Esophagus (tissue), 2 donors: Measurements from ENCODE around the gene SLC38A7. TPM values are rescaled to one million over a fixed set of nuclear protein-coding genes. Genes with fewer than 3 reads are reported as not detected.
"Not testable (repeated sequence)": the region's sequence is repeated elsewhere in the genome, so short reads cannot be mapped to it uniquely, and the experiment has no call there.

Source experiments
- H3K27ac ChIP-seq, 2 donors: one replicate each; pipeline ENCODE4 v1.5.1; 2013; ENCODE audit warnings: low read depth in 2 of 2, mild to moderate bottlenecking in 2 of 2, inconsistent platforms in 1 of 2, low read length in 1 of 2, moderate library complexity in 1 of 2
- H3K27me3 ChIP-seq, 2 donors: one replicate each; pipeline ENCODE4 v1.6.1; 2013; ENCODE audit warnings: low read length in 2 of 2, control low read depth in 1 of 2, mild to moderate bottlenecking in 1 of 2; ENCODE audit not compliant: insufficient read depth in 2 of 2, control insufficient read depth in 1 of 2
- H3K36me3 ChIP-seq, 2 donors: one replicate each; pipeline ENCODE4 v1.6.1; 2013; ENCODE audit warnings: low read length in 1 of 2; ENCODE audit not compliant: control insufficient read depth in 2 of 2, insufficient read depth in 2 of 2
- H3K4me1 ChIP-seq, 2 donors: one replicate each; pipeline ENCODE4 v1.6.1; 2013; ENCODE audit warnings: low read length in 1 of 2; ENCODE audit not compliant: control insufficient read depth in 2 of 2, insufficient read depth in 2 of 2
- H3K4me3 ChIP-seq, 2 donors: one replicate each; pipeline ENCODE4 v1.5.1; 2013; ENCODE audit warnings: low read length in 2 of 2, mild to moderate bottlenecking in 2 of 2, low read depth in 1 of 2, moderate library complexity in 1 of 2
- H3K9me3 ChIP-seq, 2 donors: one replicate each; pipeline ENCODE4 v1.6.1; 2013; ENCODE audit warnings: mild to moderate bottlenecking in 2 of 2, low read depth in 1 of 2, low read length in 1 of 2, moderate library complexity in 1 of 2; ENCODE audit not compliant: control insufficient read depth in 2 of 2, insufficient read depth in 1 of 2
- WGBS, 2 donors: extraction: QIAGEN DNeasy Blood & Tissue Kit; methylation state at CpG; one replicate each; pipeline ENCODE4 v1.1.7; 2013; 5-methylcytosine and 5-hydroxymethylcytosine counted together
- polyA plus RNA-seq, 2 donors: library from polyadenylated mRNA; stranded (reverse); fragments of 200-250 nt; gene quantifications; one replicate each; pipeline ENCODE4 v1.2.3, GENCODE V29; 2013
- donor health status: healthy with polysubstance abuse.
- donor health status: Bipolar disorder and iron deficiency.

Gene SLC38A7
- polyA plus RNA-seq, 2 donors: 4.8 to 7.2 TPM

DNA sequence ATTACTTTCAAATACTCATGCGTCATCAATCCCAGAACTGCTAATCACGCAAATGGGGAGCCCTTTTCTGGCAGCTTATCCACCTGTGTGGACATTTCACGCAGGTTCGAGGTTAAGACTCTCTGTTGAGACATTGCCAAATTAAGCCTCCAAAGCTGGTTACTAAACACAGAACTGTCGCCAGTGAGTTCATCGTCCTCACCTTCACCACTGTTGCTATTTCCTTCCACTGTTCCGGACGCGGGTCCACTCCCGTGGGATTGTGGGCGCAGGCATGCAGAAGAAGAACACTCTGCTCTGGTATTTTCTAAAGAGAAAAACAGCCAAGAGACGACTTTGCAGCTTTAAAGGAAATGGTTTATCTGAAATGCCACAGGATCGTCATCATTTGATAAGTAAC lies 33.4 kb upstream of the SLC38A7 start:
- H3K36me3 ChIP-seq: peaks cover 9 to 29% of the 10 kb centered on the region in 2 donors
- no peak overlapping the region for H3K27ac ChIP-seq
- H3K9me3 ChIP-seq: no peaks in the 10 kb centered on the region
- no peaks in the 10 kb centered on the region for H3K4me1 ChIP-seq
- 90 to 93% methylated on average over 13 of the region's 13 CpGs for WGBS, 2 donors
- no peak overlapping the region for H3K4me3 ChIP-seq
- no peaks in the 10 kb centered on the region for H3K27me3 ChIP-seq

DNA sequence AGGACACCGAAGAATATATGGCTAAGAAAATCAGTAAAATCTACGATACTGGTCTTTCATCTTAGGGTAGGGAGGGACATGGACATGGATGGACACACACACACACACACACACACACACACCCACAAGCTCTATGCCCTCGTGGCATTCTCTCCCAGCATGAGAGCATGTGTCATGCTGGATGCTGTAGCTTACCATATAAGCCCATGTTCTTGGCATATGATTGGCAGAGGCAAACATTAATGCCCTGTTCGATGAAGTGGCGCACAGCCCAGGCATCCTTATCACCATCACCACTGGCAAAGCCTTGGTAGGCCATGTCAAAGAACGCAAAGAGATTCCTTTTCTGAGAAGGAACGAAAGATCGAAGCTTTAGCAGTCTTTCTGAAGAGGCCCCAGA lies 31.9 kb upstream of the SLC38A7 start:
- Histone ChIP-seq H3K27ac (no peak overlapping the region), H3K4me3 (no peak overlapping the region), H3K36me3 (peaks cover 12 to 31% of the 10 kb centered on the region in 2 donors), H3K27me3 (no peaks in the 10 kb centered on the region), H3K9me3 (no peaks in the 10 kb centered on the region), H3K4me1 (no peaks in the 10 kb centered on the region)
- WGBS, 2 donors: 80 to 86% methylated on average over 8 of the region's 8 CpGs

DNA sequence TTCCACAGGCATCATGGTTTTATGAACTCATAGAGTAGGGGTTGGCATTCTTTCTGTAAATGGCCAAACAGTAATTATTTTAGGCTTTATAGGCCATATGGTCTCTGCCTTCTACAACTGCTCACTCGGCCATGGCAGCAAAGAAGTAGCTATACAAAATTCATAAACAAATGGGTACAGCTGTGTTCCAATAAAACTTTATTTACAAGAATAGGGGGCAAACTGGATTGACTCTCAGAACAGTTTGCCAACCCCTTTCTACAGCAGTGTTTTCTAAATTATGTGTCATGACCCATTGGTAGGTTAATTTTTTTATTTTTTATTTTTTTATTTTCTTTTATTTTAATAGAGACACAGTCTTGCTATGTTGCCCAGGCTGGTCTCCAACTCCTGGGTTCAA lies 29.2 kb upstream of the SLC38A7 start:
- Histone ChIP-seq H3K4me1 (no peaks in the 10 kb centered on the region), H3K27ac (no peak overlapping the region), H3K9me3 (no peaks in the 10 kb centered on the region), H3K27me3 (no peaks in the 10 kb centered on the region), H3K36me3 (peaks cover 9 to 31% of the 10 kb centered on the region in 2 donors), H3K4me3 (no peak overlapping the region)
- 89 to 92% methylated on average over 1 of the region's 1 CpG for WGBS, 2 donors

DNA sequence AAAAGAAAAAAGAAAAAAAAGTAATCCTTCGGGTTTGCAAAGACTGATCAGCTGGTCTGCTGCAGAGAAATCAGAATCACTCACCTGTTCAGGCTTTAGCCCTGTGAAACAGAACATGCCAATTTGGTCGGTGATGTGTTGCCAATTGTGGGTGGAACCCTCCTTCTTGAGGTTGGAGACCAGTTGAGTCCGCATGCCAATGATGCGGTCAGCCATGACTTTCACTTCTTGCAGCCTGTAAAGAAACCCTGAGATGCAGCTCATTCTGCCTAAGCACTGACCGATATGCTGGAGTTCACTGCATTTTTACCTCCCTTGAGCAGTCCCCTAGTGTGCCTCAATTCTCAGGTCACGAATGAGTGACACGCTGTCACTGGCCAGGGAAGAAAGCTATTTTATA lies 24.8 kb upstream of the SLC38A7 start:
- WGBS, 2 donors: 93 to 96% methylated on average over 7 of the region's 7 CpGs
- Histone ChIP-seq H3K4me1 (no peaks in the 10 kb centered on the region), H3K27me3 (no peaks in the 10 kb centered on the region), H3K27ac (no peak overlapping the region), H3K36me3 (peaks cover 3 to 22% of the 10 kb centered on the region in 2 donors), H3K9me3 (no peaks in the 10 kb centered on the region), H3K4me3 (no peak overlapping the region)

DNA sequence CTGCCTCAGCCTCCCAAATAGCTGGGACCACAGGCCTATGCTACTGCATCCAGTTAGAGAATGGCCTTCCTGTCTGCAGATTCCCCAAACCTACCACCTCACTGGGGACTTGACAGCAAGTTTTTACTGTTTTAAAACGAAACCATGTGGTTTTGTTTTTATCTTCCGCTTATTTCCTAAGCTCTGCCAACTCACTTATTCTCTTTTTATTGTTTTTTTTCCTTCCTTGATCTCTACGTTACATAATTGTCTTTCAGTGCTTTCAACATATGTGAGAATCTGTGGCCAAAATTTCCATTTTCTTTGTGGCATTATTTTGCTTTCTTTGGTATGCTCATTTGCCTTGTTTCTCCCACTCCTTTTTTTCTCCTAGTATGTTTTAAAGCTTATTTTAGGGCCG lies 14.6 kb upstream of the SLC38A7 start:
- Histone ChIP-seq H3K27ac (no peak overlapping the region), H3K4me3 (no peak overlapping the region), H3K9me3 (no peaks in the 10 kb centered on the region), H3K4me1 (no peaks in the 10 kb centered on the region), H3K36me3 (no peaks in the 10 kb centered on the region), H3K27me3 (no peaks in the 10 kb centered on the region)
- 69 to 72% methylated on average over 4 of the region's 4 CpGs for WGBS, 2 donors

DNA sequence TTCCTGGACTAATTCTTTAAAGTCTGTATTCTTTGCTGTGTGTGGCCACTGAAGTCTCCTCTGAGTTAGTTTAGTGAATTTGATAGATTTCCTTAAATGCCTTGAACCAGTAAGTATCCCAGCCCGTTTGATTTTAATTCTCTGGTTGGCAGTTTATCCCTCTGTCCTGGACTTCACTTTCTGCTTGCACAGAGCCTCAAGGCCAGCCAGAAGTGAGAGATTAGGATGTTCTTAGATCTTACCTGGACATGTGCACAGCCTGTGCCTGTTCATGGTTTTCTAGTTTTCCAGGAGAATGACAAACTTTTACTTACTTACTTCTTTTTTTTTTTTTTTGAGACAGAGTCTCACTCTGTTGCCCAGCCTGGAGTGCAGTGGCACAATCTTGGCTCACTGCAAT lies 10.8 kb upstream of the SLC38A7 start:
- no peaks in the 10 kb centered on the region for H3K36me3 ChIP-seq
- 29 to 45% methylated on average over 1 of the region's 1 CpG for WGBS, 2 donors
- no peak overlapping the region for H3K27ac ChIP-seq
- no peaks in the 10 kb centered on the region for H3K9me3 ChIP-seq
- no peaks in the 10 kb centered on the region for H3K4me1 ChIP-seq
- H3K27me3 ChIP-seq: no peaks in the 10 kb centered on the region
- H3K4me3 ChIP-seq: no peak overlapping the region

DNA sequence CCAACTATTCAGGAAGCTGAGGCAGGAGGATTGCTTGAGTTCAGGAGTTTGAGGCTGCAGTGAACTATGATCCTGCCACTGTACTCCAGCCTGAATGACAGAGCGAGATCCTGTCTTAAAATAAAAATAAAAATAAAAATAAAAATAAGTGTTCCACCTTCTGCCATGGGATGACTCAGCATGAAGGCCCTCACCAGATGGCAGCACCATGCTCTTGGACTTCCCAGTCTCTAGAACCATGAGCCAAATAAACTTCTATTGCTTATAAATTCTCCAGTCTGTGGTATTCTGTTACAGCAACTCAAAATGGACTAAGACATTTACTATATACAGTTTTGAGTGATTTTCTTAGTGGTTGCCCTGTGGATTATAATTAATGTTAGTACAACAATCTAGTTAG lies 7.9 kb upstream of the SLC38A7 start:
- no peak overlapping the region for H3K27ac ChIP-seq
- no peaks in the 10 kb centered on the region for H3K27me3 ChIP-seq
- H3K9me3 ChIP-seq: no peaks in the 10 kb centered on the region
- WGBS, 2 donors: 59 to 87% methylated on average over 1 of the region's 1 CpG
- no peaks in the 10 kb centered on the region for H3K4me1 ChIP-seq
- H3K4me3 ChIP-seq: no peak overlapping the region
- no peaks in the 10 kb centered on the region for H3K36me3 ChIP-seq

DNA sequence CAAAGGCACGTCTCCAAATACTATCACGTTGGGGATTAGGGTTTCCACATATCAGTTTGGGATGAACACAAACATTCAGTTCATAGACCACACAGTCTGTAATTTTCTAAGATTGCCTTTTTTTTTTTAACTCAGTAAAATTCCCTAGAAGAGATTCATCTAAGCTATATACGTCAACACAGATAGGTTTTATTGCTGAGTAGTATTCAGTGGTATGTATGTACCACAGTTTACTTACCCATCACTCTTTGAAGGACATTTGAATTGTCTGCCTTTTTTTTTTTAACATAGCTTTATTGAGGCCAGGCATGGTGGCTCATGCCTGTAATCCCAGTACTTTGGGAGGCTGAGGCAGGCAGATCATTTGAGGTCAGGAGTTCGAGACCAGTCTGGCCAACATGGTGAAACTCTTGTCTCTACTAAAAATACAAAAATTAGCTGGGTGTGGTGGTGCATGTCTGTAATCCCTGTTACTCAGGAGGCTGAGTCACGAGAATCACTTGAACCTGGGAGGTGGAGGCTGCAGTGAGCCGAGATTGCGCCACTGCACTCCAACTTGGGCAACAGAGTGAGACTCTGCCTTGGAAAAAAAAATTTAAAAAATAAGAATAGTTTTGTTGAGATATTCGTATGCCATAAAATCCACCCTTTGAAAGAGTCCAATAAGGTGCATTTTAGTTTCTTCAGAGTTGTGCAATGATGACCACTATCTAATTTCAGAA lies 2.6 kb upstream of the SLC38A7 start:
- not testable (repeated sequence) for H3K27me3 ChIP-seq, H3K4me1 ChIP-seq, H3K9me3 ChIP-seq, H3K27ac ChIP-seq, H3K4me3 ChIP-seq, H3K36me3 ChIP-seq
- WGBS, 2 donors: 71 to 81% methylated on average over 8 of the region's 8 CpGs

DNA sequence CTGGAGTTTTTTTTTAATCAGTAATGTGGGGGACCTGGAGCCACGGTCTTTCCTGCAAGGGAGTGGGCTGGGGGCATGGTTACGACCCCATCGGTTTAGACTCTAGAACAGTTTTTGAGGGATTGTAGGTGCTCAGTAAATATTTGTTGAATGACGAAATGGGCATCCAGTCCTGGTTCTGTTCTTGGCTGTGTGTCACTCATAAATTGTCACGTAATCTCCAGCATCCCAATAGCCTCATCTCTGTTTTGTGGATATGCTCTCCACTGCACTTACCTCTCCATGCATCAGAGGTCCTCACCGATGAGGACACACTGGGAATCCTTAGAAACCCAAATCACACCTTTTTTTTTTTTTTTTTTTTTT lies 497 bp upstream of the SLC38A7 start:
- Histone ChIP-seq H3K27me3 (no peaks in the 10 kb centered on the region), H3K4me3 (peak overlapping the region; percentile 74 to 88), H3K36me3 (peaks cover 0 to 3% of the 10 kb centered on the region in 2 donors), H3K27ac (peak overlapping the region in 1 of 2 donors; percentile 24), H3K9me3 (no peaks in the 10 kb centered on the region), H3K4me1 (peaks cover 0 to 10% of the 10 kb centered on the region in 2 donors)
- 71 to 83% methylated on average over 6 of the region's 6 CpGs for WGBS, 2 donors

DNA sequence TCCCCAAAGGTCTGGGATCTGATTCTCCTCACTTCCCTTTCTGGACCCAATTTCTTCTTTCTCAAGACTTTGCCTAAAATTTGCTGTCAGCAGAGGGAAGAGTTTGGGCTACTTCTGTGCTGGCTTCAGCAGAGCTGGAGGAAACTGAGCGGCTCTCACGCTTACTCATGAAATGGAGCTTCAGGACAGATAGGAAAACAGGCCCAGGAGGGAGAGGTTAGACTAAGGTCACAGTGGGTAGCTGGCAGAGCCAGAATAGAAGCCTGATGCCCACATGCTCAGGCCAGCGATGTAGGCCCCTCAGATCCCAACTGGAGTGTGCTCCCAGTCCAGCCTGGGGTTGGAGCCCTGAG lies 593 bp downstream of the SLC38A7 start:
- Histone ChIP-seq H3K36me3 (peaks cover 3 to 5% of the 10 kb centered on the region in 2 donors), H3K9me3 (no peaks in the 10 kb centered on the region), H3K4me3 (peak overlapping the region; percentile 74 to 88), H3K27me3 (no peaks in the 10 kb centered on the region), H3K4me1 (peaks cover 0 to 10% of the 10 kb centered on the region in 2 donors), H3K27ac (peak overlapping the region in 1 of 2 donors; percentile 51)
- WGBS, 2 donors: 6 to 7% methylated on average over 3 of the region's 3 CpGs
